ENCODE measurements around the gene LDB1.
A peak's percentile ranks its signal among the peaks of the same experiment; 100 is the strongest.

Gene LDB1

GRCh38 chr10:102066399-102067088 lies 53.6 kb downstream of the LDB1 start:
- Histone ChIP-seq H3K9me3 (ENCODE audit: insufficient read depth, low read length) (no peaks in the 10 kb centered on the region), H3K4me3 (ENCODE audit: insufficient read length, low read depth) (no peak overlapping the region), H3K9ac (ENCODE audit: insufficient read length, low read depth) (peak overlapping the region; percentile 86), H3K4me1 (ENCODE audit: insufficient read depth, insufficient read length) (peaks cover 6% of the 10 kb centered on the region), H3K36me3 (ENCODE audit: insufficient read depth, insufficient read length, low read length) (peaks cover 18% of the 10 kb centered on the region), H3K27me3 (ENCODE audit: insufficient read depth, insufficient read length) (peaks cover 2% of the 10 kb centered on the region)
- TF ChIP-seq YY1 (IDR thresholded peaks at IDR 0.05; ENCODE audit: insufficient read depth, insufficient read length) (no peak), ZNF274 (IDR thresholded peaks at IDR 0.05; ENCODE audit: low read depth, low read length) (no peak), SUZ12 (IDR thresholded peaks at IDR 0.05; ENCODE audit: extremely low read depth, insufficient read depth, insufficient read length) (no peak)
- no peak for DNase-seq (ENCODE audit: low read depth, low spot score)

GRCh38 chr10:102065561-102066398 lies 54.4 kb downstream of the LDB1 start:
- Histone ChIP-seq H3K9ac (ENCODE audit: insufficient read length, low read depth) (peak overlapping the region; percentile 86), H3K9me3 (ENCODE audit: insufficient read depth, low read length) (no peaks in the 10 kb centered on the region), H3K27me3 (ENCODE audit: insufficient read depth, insufficient read length) (peaks cover 2% of the 10 kb centered on the region), H3K4me1 (ENCODE audit: insufficient read depth, insufficient read length) (peaks cover 6% of the 10 kb centered on the region), H3K4me3 (ENCODE audit: insufficient read length, low read depth) (peak overlapping the region; percentile 81), H3K36me3 (ENCODE audit: insufficient read depth, insufficient read length, low read length) (peaks cover 18% of the 10 kb centered on the region)
- no peak for TF ChIP-seq YY1 (IDR thresholded peaks at IDR 0.05; ENCODE audit: insufficient read depth, insufficient read length)
- no peak for TF ChIP-seq ZNF274 (IDR thresholded peaks at IDR 0.05; ENCODE audit: low read depth, low read length)
- DNase-seq (ENCODE audit: low read depth, low spot score) = no peak

- Histone ChIP-seq H3K4me3 (ENCODE audit: insufficient read length, low read depth) (peak within 1 kb of the TSS; percentile 81), H3K27me3 (ENCODE audit: insufficient read depth, insufficient read length) (peaks cover 2% of the 10 kb centered on the region), H3K9ac (ENCODE audit: insufficient read length, low read depth) (peak within 1 kb of the TSS; percentile 86), H3K4me1 (ENCODE audit: insufficient read depth, insufficient read length) (peaks cover 6% of the 10 kb centered on the region), H3K9me3 (ENCODE audit: insufficient read depth, low read length) (no peaks in the 10 kb centered on the region), H3K36me3 (ENCODE audit: insufficient read depth, insufficient read length, low read length) (peaks cover 18% of the 10 kb centered on the region)
- peak; percentile 28 for DNase-seq (ENCODE audit: low read depth, low spot score)
- TF ChIP-seq SUZ12 (IDR thresholded peaks at IDR 0.05; ENCODE audit: extremely low read depth, insufficient read depth, insufficient read length) (no peak), ZNF274 (IDR thresholded peaks at IDR 0.05; ENCODE audit: low read depth, low read length) (no peak), YY1 (IDR thresholded peaks at IDR 0.05; ENCODE audit: insufficient read depth, insufficient read length) (no peak)
Observed at GRCh38 chr10:102064868-102065560, 55.2 kb downstream of the LDB1 start, which contains the start of gene HPS6. HPS6 (plus strand) TSS chr10:102065349; CDS start chr10:102065475, 126 bp downstream.

- H3K9me3 ChIP-seq (ENCODE audit: insufficient read depth, low read length) = no peaks in the 10 kb centered on the region
- DNase-seq (ENCODE audit: low read depth, low spot score) = no peak
- H3K36me3 ChIP-seq (ENCODE audit: insufficient read depth, insufficient read length, low read length) = peaks cover 18% of the 10 kb centered on the region
- H3K27me3 ChIP-seq (ENCODE audit: insufficient read depth, insufficient read length) = peaks cover 2% of the 10 kb centered on the region
- H3K4me1 ChIP-seq (ENCODE audit: insufficient read depth, insufficient read length) = peaks cover 6% of the 10 kb centered on the region
- peak overlapping the region; percentile 44 for H3K9ac ChIP-seq (ENCODE audit: insufficient read length, low read depth)
- TF ChIP-seq SUZ12 (IDR thresholded peaks at IDR 0.05; ENCODE audit: extremely low read depth, insufficient read depth, insufficient read length) (no peak), ZNF274 (IDR thresholded peaks at IDR 0.05; ENCODE audit: low read depth, low read length) (no peak), YY1 (IDR thresholded peaks at IDR 0.05; ENCODE audit: insufficient read depth, insufficient read length) (no peak)
- H3K4me3 ChIP-seq (ENCODE audit: insufficient read length, low read depth) = peak overlapping the region; percentile 81
Observed at GRCh38 chr10:102064503-102064867, 55.7 kb downstream of the LDB1 start.

GRCh38 chr10:102059987-102060386 lies 60.2 kb downstream of the LDB1 start:
- no peak for DNase-seq (ENCODE audit: low read depth, low spot score)
- Histone ChIP-seq H3K4me1 (ENCODE audit: insufficient read depth, insufficient read length) (peaks cover 4% of the 10 kb centered on the region), H3K4me3 (ENCODE audit: insufficient read length, low read depth) (no peak overlapping the region), H3K36me3 (ENCODE audit: insufficient read depth, insufficient read length, low read length) (no peaks in the 10 kb centered on the region), H3K27me3 (ENCODE audit: insufficient read depth, insufficient read length) (peaks cover 2% of the 10 kb centered on the region), H3K9ac (ENCODE audit: insufficient read length, low read depth) (no peak overlapping the region), H3K9me3 (ENCODE audit: insufficient read depth, low read length) (no peaks in the 10 kb centered on the region)
- TF ChIP-seq YY1 (IDR thresholded peaks at IDR 0.05; ENCODE audit: insufficient read depth, insufficient read length) (no peak), ZNF274 (IDR thresholded peaks at IDR 0.05; ENCODE audit: low read depth, low read length) (no peak), SUZ12 (IDR thresholded peaks at IDR 0.05; ENCODE audit: extremely low read depth, insufficient read depth, insufficient read length) (no peak)

All from NT2/D1 (cell line).